IPS-20b (cell line): Measurements from ENCODE around the gene PSMA7.

ENCODE experiments used
- H3K27ac ChIP-seq: one replicate; pipeline ENCODE4 v1.5.1; 2013; ENCODE audit warnings: low read length
- H3K27me3 ChIP-seq: 2 replicates; pipeline ENCODE4 v1.6.1; 2013; ENCODE audit warnings: mild to moderate bottlenecking, low read length, inconsistent platforms; ENCODE audit not compliant: insufficient read depth
- H3K36me3 ChIP-seq: 2 replicates; pipeline ENCODE4 v1.6.1; 2013; ENCODE audit warnings: low read depth, mild to moderate bottlenecking, inconsistent platforms, low read length, moderate library complexity; ENCODE audit not compliant: insufficient read depth
- H3K4me1 ChIP-seq: 2 replicates; pipeline ENCODE4 v1.6.1; 2013; ENCODE audit warnings: mild to moderate bottlenecking, control low read depth, inconsistent platforms, low read length, moderate library complexity; ENCODE audit not compliant: insufficient read depth
- H3K4me3 ChIP-seq: 2 replicates; pipeline ENCODE4 v1.5.1; 2013; ENCODE audit warnings: mild to moderate bottlenecking, low read length, inconsistent platforms
- H3K9ac ChIP-seq: 2 replicates; pipeline ENCODE4 v1.6.1; 2013; ENCODE audit warnings: low read depth, mild to moderate bottlenecking, inconsistent platforms, low read length, moderate library complexity
- H3K9me3 ChIP-seq: 2 replicates; pipeline ENCODE4 v1.6.1; 2013; ENCODE audit warnings: mild to moderate bottlenecking, low read depth, low read length, inconsistent platforms; ENCODE audit not compliant: insufficient read depth

Gene PSMA7

GRCh38 chr20:62087227-62087626, 56.0 kb downstream of the PSMA7 start:
- H3K4me3 ChIP-seq: no peak overlapping the region
- H3K9me3 ChIP-seq: no peaks in the 10 kb centered on the region
- no peaks in the 10 kb centered on the region for H3K36me3 ChIP-seq
- no peaks in the 10 kb centered on the region; the same call in 1 of the 2 replicates for H3K4me1 ChIP-seq
- H3K27ac ChIP-seq: no peak overlapping the region
- no peaks in the 10 kb centered on the region; the same call in 1 of the 2 replicates for H3K27me3 ChIP-seq
- H3K9ac ChIP-seq: no peak overlapping the region
